Endodermal cell (in vitro differentiated cells): Measurements from ENCODE around the gene TNIK. TPM values are rescaled to one million over a fixed set of nuclear protein-coding genes. Genes with fewer than 3 reads are reported as not detected.

Experiments used
- DNase-seq: peaks from one replicate; pipeline ENCODE4 v3.0.0-alpha.2; 2017
- H3K27ac ChIP-seq: 2 replicates; pipeline ENCODE4 v1.5.1; 2013; ENCODE audit warnings: mild to moderate bottlenecking, low read depth, low read length, moderate library complexity
- H3K27me3 ChIP-seq: 2 replicates; pipeline ENCODE4 v1.6.1; 2013; ENCODE audit warnings: mild to moderate bottlenecking, low read length, moderate library complexity; ENCODE audit not compliant: insufficient read depth, control insufficient read depth, poor library complexity, severe bottlenecking
- H3K36me3 ChIP-seq: 2 replicates; pipeline ENCODE4 v1.7.0; 2013; ENCODE audit warnings: mild to moderate bottlenecking, low read length, moderate library complexity; ENCODE audit not compliant: control insufficient read depth, insufficient read depth
- H3K4me1 ChIP-seq: one replicate; pipeline ENCODE4 v1.7.0; 2013; ENCODE audit warnings: low read length; ENCODE audit not compliant: control insufficient read depth, insufficient read depth
- H3K4me3 ChIP-seq: 2 replicates; pipeline ENCODE4 v1.5.1; 2013; ENCODE audit warnings: mild to moderate bottlenecking, low read length, moderate library complexity
- H3K9ac ChIP-seq: 2 replicates; pipeline ENCODE4 v1.6.1; 2013; ENCODE audit warnings: mild to moderate bottlenecking, low read length, moderate library complexity; ENCODE audit not compliant: poor library complexity, severe bottlenecking; ENCODE audit errors: extremely low read depth
- H3K9me3 ChIP-seq: 2 replicates; pipeline ENCODE4 v1.6.1; 2013; ENCODE audit warnings: mild to moderate bottlenecking, low read length, moderate library complexity; ENCODE audit not compliant: control insufficient read depth
- H3K27ac Mint-ChIP-seq: 2 replicates; pipeline ENCODE4 v1.8.0; 2020; ENCODE audit warnings: mixed read lengths
- H3K27me3 Mint-ChIP-seq: 2 replicates; pipeline ENCODE4 v1.8.0; 2021; ENCODE audit warnings: mild to moderate bottlenecking, mixed read lengths; ENCODE audit not compliant: insufficient read depth
- H3K36me3 Mint-ChIP-seq: 2 replicates; pipeline ENCODE4 v1.8.0; 2020; ENCODE audit warnings: low read depth, mixed read lengths
- H3K4me1 Mint-ChIP-seq: 2 replicates; pipeline ENCODE4 v1.8.0; 2020; ENCODE audit warnings: mixed read lengths
- H3K4me3 Mint-ChIP-seq: 2 replicates; pipeline ENCODE4 v1.8.0; 2020; ENCODE audit warnings: mild to moderate bottlenecking, moderate library complexity, mixed read lengths
- H3K9me3 Mint-ChIP-seq: 2 replicates; pipeline ENCODE4 v1.8.0; 2020; ENCODE audit warnings: mild to moderate bottlenecking, mixed read lengths
- WGBS, 2 experiments: methylation state at CpG; one replicate each; pipeline versions ENCODE4 v1.1.5 to v1.1.7; 2013; ENCODE audit warnings: missing lambda C conversion rate in 2 of 2, mixed read lengths in 1 of 2; ENCODE audit not compliant: insufficient coverage in 1 of 2, insufficient read length in 1 of 2; 5-methylcytosine and 5-hydroxymethylcytosine counted together
- total RNA-seq, 2 donors: library from RNA; stranded (reverse); fragmentation: NEBNext Ultra II Directional in 1 of 2; extraction: Animal tissue kit (Norgen Biotek cat#: 25700) in 1 of 2; gene quantifications; 2 replicates in 1 of 2; 3 replicates in 1 of 2; pipeline ENCODE4 v1.2.1, GENCODE V29; 2021
- TF ChIP-seq, protein P1 (sequence below): fragments of 200-600 bp; sonication (generic); conservative IDR thresholded peaks from 2 replicates; pipeline ENCODE4 v1.5.0; 2021; ENCODE audit warnings: antibody characterized with exemption, mild to moderate bottlenecking

Gene TNIK
- total RNA-seq, 2 donors from 2014 or later = 12.2 to 14.9 TPM

DNA sequence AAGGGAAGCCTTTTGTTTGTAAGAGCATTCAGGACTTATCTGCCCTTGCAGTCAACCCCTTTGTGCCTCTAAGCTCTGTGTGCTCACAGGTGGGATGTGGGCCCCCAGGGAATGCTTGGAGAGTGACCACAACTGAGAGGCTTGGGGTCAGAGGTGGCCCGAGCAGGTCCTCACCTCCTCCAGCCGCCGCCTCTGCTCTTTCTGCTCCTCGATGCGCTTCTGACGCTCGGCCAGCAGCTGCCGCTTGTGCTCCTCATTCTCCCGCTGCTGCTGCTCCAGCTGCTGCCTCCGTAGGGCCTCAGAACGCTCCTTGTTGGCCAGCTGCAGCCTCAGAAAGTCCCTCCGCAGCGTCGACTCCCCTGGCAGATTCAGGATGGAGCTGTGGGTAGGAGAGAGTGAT lies 302.9 kb downstream of the TNIK start:
- peaks cover 19% of the 10 kb centered on the region for H3K4me1 ChIP-seq
- no peaks in the 10 kb centered on the region for H3K9me3 ChIP-seq
- H3K36me3 ChIP-seq = no peaks in the 10 kb centered on the region
- H3K27me3 Mint-ChIP-seq = peaks cover 10% of the 10 kb centered on the region
- peaks cover 5% of the 10 kb centered on the region for H3K36me3 Mint-ChIP-seq
- no peak overlapping the region for H3K4me3 ChIP-seq
- peak overlapping the region; percentile 26 for H3K9ac ChIP-seq
- H3K4me1 Mint-ChIP-seq = peaks cover 32% of the 10 kb centered on the region
- H3K27ac ChIP-seq = peak overlapping the region; percentile 59
- peak overlapping the region; percentile 78 for H3K27ac Mint-ChIP-seq
- H3K27me3 ChIP-seq = no peaks in the 10 kb centered on the region
- no peak overlapping the region for H3K4me3 Mint-ChIP-seq
- 76% methylated on average over 14 of the region's 14 CpGs; no CpG with 5 or more reads in 1 of the 2 experiments for WGBS, 2 experiments
- TF ChIP-seq, protein P1, sequence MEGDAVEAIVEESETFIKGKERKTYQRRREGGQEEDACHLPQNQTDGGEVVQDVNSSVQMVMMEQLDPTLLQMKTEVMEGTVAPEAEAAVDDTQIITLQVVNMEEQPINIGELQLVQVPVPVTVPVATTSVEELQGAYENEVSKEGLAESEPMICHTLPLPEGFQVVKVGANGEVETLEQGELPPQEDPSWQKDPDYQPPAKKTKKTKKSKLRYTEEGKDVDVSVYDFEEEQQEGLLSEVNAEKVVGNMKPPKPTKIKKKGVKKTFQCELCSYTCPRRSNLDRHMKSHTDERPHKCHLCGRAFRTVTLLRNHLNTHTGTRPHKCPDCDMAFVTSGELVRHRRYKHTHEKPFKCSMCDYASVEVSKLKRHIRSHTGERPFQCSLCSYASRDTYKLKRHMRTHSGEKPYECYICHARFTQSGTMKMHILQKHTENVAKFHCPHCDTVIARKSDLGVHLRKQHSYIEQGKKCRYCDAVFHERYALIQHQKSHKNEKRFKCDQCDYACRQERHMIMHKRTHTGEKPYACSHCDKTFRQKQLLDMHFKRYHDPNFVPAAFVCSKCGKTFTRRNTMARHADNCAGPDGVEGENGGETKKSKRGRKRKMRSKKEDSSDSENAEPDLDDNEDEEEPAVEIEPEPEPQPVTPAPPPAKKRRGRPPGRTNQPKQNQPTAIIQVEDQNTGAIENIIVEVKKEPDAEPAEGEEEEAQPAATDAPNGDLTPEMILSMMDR = peak; percentile 38
- DNase-seq = peak; percentile 75
- peaks cover 2% of the 10 kb centered on the region for H3K9me3 Mint-ChIP-seq

DNA sequence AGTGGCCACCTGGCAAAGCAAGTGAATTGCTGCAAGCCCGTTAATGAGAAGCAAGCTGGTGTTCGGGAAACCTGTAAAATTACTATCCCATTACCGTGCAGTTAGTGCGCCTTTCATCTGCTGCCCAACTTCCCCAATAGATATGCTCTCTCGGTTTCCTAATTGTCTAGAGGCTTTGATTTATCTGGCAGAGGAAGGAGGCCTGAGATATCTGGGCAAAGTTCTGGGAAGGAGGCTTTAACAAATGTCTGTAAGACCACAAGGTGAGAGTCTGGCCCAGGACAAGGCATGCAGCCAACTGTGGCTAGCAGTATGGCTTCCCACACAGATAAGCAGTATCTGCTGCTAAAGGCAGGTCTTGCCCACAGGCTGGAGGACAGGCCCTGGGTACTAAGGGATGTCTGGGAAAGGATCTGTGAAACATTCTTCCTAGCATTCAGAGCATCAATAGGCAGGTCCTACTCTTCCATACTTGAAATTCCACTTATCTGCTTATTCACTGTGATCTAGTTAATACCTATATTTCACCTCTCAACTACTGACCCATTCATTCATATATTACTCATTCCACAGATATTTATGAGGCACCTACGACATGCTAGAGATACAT lies 303.7 kb downstream of the TNIK start:
- Histone ChIP-seq H3K9me3 (no peaks in the 10 kb centered on the region), H3K27ac (peak overlapping the region; percentile 59), H3K36me3 (no peaks in the 10 kb centered on the region), H3K4me3 (no peak overlapping the region), H3K4me1 (peaks cover 19% of the 10 kb centered on the region), H3K9ac (peak overlapping the region; percentile 26), H3K27me3 (no peaks in the 10 kb centered on the region)
- Mint-ChIP-seq H3K27me3 (peaks cover 10% of the 10 kb centered on the region), H3K36me3 (peaks cover 5% of the 10 kb centered on the region), H3K4me1 (peaks cover 35% of the 10 kb centered on the region), H3K27ac (peak overlapping the region; percentile 71), H3K4me3 (no peak overlapping the region), H3K9me3 (peaks cover 2% of the 10 kb centered on the region)
- DNase-seq = peak; percentile 60
- WGBS, 2 experiments = 67 to 94% methylated on average over 3 to 6 of the region's 6 CpGs
- TF ChIP-seq, protein P1 = no peak

DNA sequence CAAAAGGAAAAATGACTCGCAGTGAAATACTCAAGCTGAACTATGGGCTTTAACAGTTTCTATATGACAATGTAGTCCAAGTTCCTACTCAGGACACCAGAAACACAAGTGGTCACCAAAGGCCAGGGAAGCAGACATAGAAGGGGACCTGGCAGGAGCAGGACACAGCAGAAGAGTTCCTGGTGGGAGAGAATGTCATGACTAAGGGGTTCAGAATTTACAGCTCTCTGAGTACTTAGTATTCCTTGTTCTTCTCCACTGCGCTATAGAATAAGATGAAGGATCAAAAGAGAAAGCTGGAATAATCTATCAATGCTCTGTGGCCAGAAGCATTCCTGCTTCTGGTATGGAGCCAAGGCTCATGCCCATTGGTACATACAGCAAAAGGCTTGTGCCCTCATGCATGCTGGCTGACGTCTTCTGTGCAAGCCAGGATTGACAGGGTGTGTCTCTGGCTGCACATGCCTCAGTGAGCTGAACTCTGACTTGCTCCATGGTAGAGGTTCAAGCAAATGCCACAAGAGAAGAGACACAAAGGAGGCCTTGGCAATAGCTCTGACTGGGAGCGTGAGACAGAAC lies 305.0 kb downstream of the TNIK start:
- WGBS, 2 experiments = 96 to 100% methylated on average over 4 of the region's 4 CpGs

More for the DNA sequence above, 305.0 kb downstream of the TNIK start:
- Histone ChIP-seq H3K4me1 (peaks cover 19% of the 10 kb centered on the region), H3K27ac (no peak overlapping the region), H3K4me3 (no peak overlapping the region), H3K9me3 (no peaks in the 10 kb centered on the region), H3K27me3 (no peaks in the 10 kb centered on the region), H3K9ac (no peak overlapping the region), H3K36me3 (no peaks in the 10 kb centered on the region)
- H3K27me3 Mint-ChIP-seq = peaks cover 8% of the 10 kb centered on the region
- peaks cover 41% of the 10 kb centered on the region for H3K4me1 Mint-ChIP-seq
- H3K4me3 Mint-ChIP-seq = no peak overlapping the region
- no peak overlapping the region for H3K27ac Mint-ChIP-seq
- DNase-seq = no peak
- peaks cover under 1% of the 10 kb centered on the region for H3K36me3 Mint-ChIP-seq
- TF ChIP-seq, protein P1 = no peak
- H3K9me3 Mint-ChIP-seq = no peaks in the 10 kb centered on the region
